ENCODE data around the gene HMX1. TPM values are rescaled to one million over a fixed set of nuclear protein-coding genes. Genes with fewer than 3 reads are reported as not detected.

The HMX1 gene
- total RNA-seq, 2 donors from 2014 or later = not detected

- Histone ChIP-seq H3K27ac (no peak overlapping the region), H3K36me3 (no peaks in the 10 kb centered on the region), H3K27me3 (peaks cover 38% of the 10 kb centered on the region), H3K9me3 (no peaks in the 10 kb centered on the region), H3K4me1 (no peaks in the 10 kb centered on the region), H3K4me3 (no peak overlapping the region), H3K9ac (ENCODE audit: low read depth in 2 of 2, low read length in 2 of 2) (no peak overlapping the region)
- TF ChIP-seq, protein P1, sequence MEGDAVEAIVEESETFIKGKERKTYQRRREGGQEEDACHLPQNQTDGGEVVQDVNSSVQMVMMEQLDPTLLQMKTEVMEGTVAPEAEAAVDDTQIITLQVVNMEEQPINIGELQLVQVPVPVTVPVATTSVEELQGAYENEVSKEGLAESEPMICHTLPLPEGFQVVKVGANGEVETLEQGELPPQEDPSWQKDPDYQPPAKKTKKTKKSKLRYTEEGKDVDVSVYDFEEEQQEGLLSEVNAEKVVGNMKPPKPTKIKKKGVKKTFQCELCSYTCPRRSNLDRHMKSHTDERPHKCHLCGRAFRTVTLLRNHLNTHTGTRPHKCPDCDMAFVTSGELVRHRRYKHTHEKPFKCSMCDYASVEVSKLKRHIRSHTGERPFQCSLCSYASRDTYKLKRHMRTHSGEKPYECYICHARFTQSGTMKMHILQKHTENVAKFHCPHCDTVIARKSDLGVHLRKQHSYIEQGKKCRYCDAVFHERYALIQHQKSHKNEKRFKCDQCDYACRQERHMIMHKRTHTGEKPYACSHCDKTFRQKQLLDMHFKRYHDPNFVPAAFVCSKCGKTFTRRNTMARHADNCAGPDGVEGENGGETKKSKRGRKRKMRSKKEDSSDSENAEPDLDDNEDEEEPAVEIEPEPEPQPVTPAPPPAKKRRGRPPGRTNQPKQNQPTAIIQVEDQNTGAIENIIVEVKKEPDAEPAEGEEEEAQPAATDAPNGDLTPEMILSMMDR (IDR thresholded peaks at IDR 0.05) = no peak
- DNase-seq = no peak
- intact Hi-C loops (cut with DNase I) = no loop called here
These were observed 23.7 kb upstream of the HMX1 start for GRCh38 chr4:8895295-8895694.

- Histone ChIP-seq H3K27me3 (peaks cover 38% of the 10 kb centered on the region), H3K9ac (ENCODE audit: low read depth in 2 of 2, low read length in 2 of 2) (no peak overlapping the region), H3K4me1 (no peaks in the 10 kb centered on the region), H3K36me3 (no peaks in the 10 kb centered on the region), H3K4me3 (no peak overlapping the region), H3K27ac (no peak overlapping the region), H3K9me3 (no peaks in the 10 kb centered on the region)
- no peak for DNase-seq
- intact Hi-C loops (cut with DNase I) = no loop called here
- TF ChIP-seq, protein P1 (IDR thresholded peaks at IDR 0.05) = no peak
These were observed 22.8 kb upstream of the HMX1 start for GRCh38 chr4:8894424-8894816.

- TF ChIP-seq, protein P1 (IDR thresholded peaks at IDR 0.05) = no peak
- no peaks in the 10 kb centered on the region for H3K4me1 ChIP-seq
- intact Hi-C loops (cut with DNase I) = no loop called here
- H3K9ac ChIP-seq (ENCODE audit: low read depth in 2 of 2, low read length in 2 of 2) = no peak overlapping the region
- H3K9me3 ChIP-seq = no peaks in the 10 kb centered on the region
- H3K36me3 ChIP-seq = no peaks in the 10 kb centered on the region
- H3K27me3 ChIP-seq = peaks cover 42% of the 10 kb centered on the region
- H3K4me3 ChIP-seq = no peak overlapping the region
- no peak overlapping the region for H3K27ac ChIP-seq
- no peak for DNase-seq
These were observed 22.2 kb upstream of the HMX1 start for GRCh38 chr4:8893624-8894423.

DNA sequence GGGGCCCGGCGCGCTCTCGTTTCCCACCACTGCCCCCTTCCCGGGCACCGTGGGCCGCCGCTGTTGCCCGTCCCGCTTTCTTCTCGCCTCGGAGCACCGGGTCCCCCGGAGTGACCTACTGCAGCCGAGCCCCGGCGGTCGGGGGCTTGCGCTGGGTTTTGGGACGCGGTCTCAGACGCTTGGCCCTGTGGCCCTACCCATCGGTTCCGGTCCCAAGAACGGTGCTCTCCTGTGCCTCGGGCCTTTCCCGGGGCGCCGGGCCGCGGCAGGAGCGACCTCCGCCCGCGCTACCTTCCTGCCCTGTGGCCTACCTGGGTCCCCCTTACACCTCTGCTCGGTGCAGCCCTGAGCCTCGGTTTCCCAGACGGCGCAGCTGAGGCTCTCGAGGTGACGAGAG lies 21.6 kb upstream of the HMX1 start:
- Histone ChIP-seq H3K4me3 (no peak overlapping the region), H3K27me3 (peaks cover 42% of the 10 kb centered on the region), H3K27ac (no peak overlapping the region), H3K9ac (ENCODE audit: low read depth in 2 of 2, low read length in 2 of 2) (no peak overlapping the region), H3K9me3 (no peaks in the 10 kb centered on the region), H3K4me1 (no peaks in the 10 kb centered on the region), H3K36me3 (no peaks in the 10 kb centered on the region)
- TF ChIP-seq, protein P1 (IDR thresholded peaks at IDR 0.05) = no peak
- intact Hi-C loops (cut with DNase I) = no loop called here
- DNase-seq = no peak

GRCh38 chr4:8892556-8893226 lies 21.1 kb upstream of the HMX1 start:
- H3K36me3 ChIP-seq = no peaks in the 10 kb centered on the region
- no peak overlapping the region for H3K27ac ChIP-seq
- no peak for DNase-seq
- H3K27me3 ChIP-seq = peaks cover 42% of the 10 kb centered on the region
- no peak overlapping the region for H3K4me3 ChIP-seq
- no peak overlapping the region for H3K9ac ChIP-seq (ENCODE audit: low read depth in 2 of 2, low read length in 2 of 2)
- TF ChIP-seq, protein P1 (IDR thresholded peaks at IDR 0.05) = no peak
- intact Hi-C loops (cut with DNase I) = no loop called here
- H3K9me3 ChIP-seq = no peaks in the 10 kb centered on the region
- no peaks in the 10 kb centered on the region for H3K4me1 ChIP-seq

Data from colonic mucosa (tissue), 4 donors.